IMR-90 (cell line): Measurements from ENCODE around the gene IRF2. TPM values are rescaled to one million over a fixed set of nuclear protein-coding genes. Genes with fewer than 3 reads are reported as not detected.

Experiments
- BHLHE40 ChIP-seq: fragments of 150-350 bp; IDR thresholded peaks from 2 replicates; pipeline ENCODE4 v1.6.1; 2016; ENCODE audit warnings: mild to moderate bottlenecking, low read depth, low read length
- MAZ ChIP-seq: IDR thresholded peaks from 2 replicates; pipeline ENCODE4 v1.6.1; 2012; ENCODE audit warnings: low read depth, mild to moderate bottlenecking, low read length, improper control_type of control experiment, moderate library complexity, borderline replicate concordance
- NFE2L2 ChIP-seq: fragments of 150-350 bp; IDR thresholded peaks from 2 replicates; pipeline ENCODE4 v1.6.1; 2016; ENCODE audit warnings: low read depth, mild to moderate bottlenecking, low read length
- POLR2A ChIP-seq: IDR thresholded peaks from 2 replicates; pipeline ENCODE4 v1.6.1; 2012; ENCODE audit warnings: mild to moderate bottlenecking, low read depth, low read length
- RAD21 ChIP-seq: IDR thresholded peaks from 2 replicates; pipeline ENCODE4 v1.6.1; 2012; ENCODE audit warnings: low read length, improper control_type of control experiment
- polyA plus RNA-seq, 3 experiments: library from polyadenylated mRNA; depleted of rRNA; stranded (reverse); fragments of >200 nt; gene quantifications; 2 replicates each; pipeline ENCODE4 v1.2.3, GENCODE V29; 2012; ENCODE audit warnings: low replicate concordance in 1 of 3
- total RNA-seq: library from RNA; depleted of rRNA; stranded (reverse); fragments of >200 nt; gene quantifications from 2 replicates; pipeline ENCODE4 v1.2.3, GENCODE V29; 2012
- TF ChIP-seq, protein P1 (sequence below): fragments of 150-350 bp; IDR thresholded peaks from 2 replicates; pipeline ENCODE4 v1.6.1; 2016; ENCODE audit warnings: low read depth, mild to moderate bottlenecking, low read length, moderate library complexity, borderline replicate concordance

Gene IRF2
- total and polyA plus RNA-seq, 2 of the 4 experiments (the other 2 are of a cell fraction), result 16.5 to 21.9 TPM

DNA sequence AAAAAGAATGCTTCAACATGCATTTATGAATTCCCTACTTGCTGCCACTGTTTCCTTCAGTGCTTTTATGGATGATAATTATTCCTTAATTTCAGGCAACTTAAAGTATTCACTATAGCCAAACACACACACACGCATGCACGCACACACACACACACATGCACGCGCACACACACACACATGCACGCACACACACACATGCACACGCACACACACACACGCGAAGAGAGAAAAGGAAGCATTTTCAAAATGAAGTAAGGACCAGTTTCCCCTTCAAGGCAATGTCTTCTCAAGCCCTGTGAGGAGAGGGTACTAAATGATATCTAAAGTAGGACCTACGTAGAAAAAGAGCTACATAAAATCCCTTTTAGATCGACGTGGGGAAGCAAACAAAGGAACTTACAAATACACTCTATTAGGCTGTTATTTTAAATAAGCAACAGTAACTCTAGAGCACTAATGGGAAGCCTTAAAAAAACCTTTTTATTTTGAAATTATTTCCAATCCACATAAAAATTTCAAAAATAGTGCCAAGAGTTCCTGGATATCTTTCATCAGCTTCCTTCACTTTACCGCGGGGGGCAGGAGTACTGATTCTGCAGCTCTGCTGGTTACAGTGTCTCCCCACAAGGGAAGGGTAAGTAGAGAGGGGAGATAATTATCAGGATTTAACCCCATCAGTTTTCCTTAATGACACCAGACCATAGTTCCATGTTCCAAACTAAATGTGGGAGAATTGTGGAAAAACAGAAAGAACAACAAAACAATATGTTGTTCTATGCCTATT, 13.7 kb downstream of the IRF2 start (continued):
- TF ChIP-seq, protein P1, sequence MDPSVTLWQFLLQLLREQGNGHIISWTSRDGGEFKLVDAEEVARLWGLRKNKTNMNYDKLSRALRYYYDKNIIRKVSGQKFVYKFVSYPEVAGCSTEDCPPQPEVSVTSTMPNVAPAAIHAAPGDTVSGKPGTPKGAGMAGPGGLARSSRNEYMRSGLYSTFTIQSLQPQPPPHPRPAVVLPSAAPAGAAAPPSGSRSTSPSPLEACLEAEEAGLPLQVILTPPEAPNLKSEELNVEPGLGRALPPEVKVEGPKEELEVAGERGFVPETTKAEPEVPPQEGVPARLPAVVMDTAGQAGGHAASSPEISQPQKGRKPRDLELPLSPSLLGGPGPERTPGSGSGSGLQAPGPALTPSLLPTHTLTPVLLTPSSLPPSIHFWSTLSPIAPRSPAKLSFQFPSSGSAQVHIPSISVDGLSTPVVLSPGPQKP, result no peak
- TF ChIP-seq NFE2L2 (no peak), POLR2A (no peak), RAD21 (no peak), MAZ (no peak), BHLHE40 (no peak)
